Liver (tissue), 9 donors: ENCODE results near the gene EBF4. TPM values are rescaled to one million over a fixed set of nuclear protein-coding genes. Genes with fewer than 3 reads are reported as not detected.

ENCODE experiments used
- DNase-seq: peaks from one replicate; pipeline ENCODE4 v3.0.0-alpha.2; 2017; ENCODE audit warnings: low spot score
- H3K27ac ChIP-seq, 2 donors: one replicate each; pipeline ENCODE4 v1.7.0; 2013; ENCODE audit warnings: inconsistent platforms in 2 of 2, low read length in 2 of 2, control low read depth in 1 of 2, low read depth in 1 of 2, mild to moderate bottlenecking in 1 of 2
- H3K27me3 ChIP-seq, 4 donors: one replicate each; pipeline versions ENCODE4 v1.6.1 to v1.7.0; 2013; ENCODE audit warnings: low read length in 3 of 4, inconsistent platforms in 1 of 4, mild to moderate bottlenecking in 1 of 4, moderate library complexity in 1 of 4; ENCODE audit not compliant: control insufficient read depth in 4 of 4, insufficient read depth in 4 of 4
- H3K36me3 ChIP-seq, 4 donors: one replicate each; pipeline versions ENCODE4 v1.6.1 to v1.7.0; 2013; ENCODE audit warnings: low read length in 3 of 4, mild to moderate bottlenecking in 3 of 4, low read depth in 1 of 4, moderate library complexity in 1 of 4; ENCODE audit not compliant: control insufficient read depth in 4 of 4, insufficient read depth in 3 of 4
- H3K4me1 ChIP-seq, 4 donors: one replicate each; pipeline versions ENCODE4 v1.6.1 to v1.7.0; 2013; ENCODE audit warnings: low read length in 3 of 4, mild to moderate bottlenecking in 3 of 4, moderate library complexity in 1 of 4; ENCODE audit not compliant: control insufficient read depth in 4 of 4, insufficient read depth in 4 of 4
- H3K4me3 ChIP-seq, 3 donors: one replicate each; pipeline versions ENCODE4 v1.6.1 to v1.7.0; 2013; ENCODE audit warnings: low read length in 3 of 3, control low read depth in 1 of 3, low read depth in 1 of 3, mild to moderate bottlenecking in 1 of 3
- H3K9ac ChIP-seq, 2 donors: one replicate each; pipeline ENCODE4 v1.7.0; 2013; ENCODE audit warnings: low read length in 2 of 2, mild to moderate bottlenecking in 2 of 2, moderate library complexity in 2 of 2, control low read depth in 1 of 2, low read depth in 1 of 2
- H3K9me3 ChIP-seq, 4 donors: one replicate each; pipeline versions ENCODE4 v1.6.1 to v1.7.0; 2013; ENCODE audit warnings: low read length in 3 of 4; ENCODE audit not compliant: control insufficient read depth in 4 of 4
- ATF3 ChIP-seq: IDR thresholded peaks from 2 replicates; pipeline ENCODE4 v1.6.1; 2016; ENCODE audit warnings: antibody characterized with exemption
- CTCF ChIP-seq: fragments of 150-350 bp; IDR thresholded peaks from 2 replicates; pipeline ENCODE4 v1.5.1; 2017; ENCODE audit warnings: improper control_type of control experiment, low read depth, low read length; ENCODE audit not compliant: missing input control
- EGR1 ChIP-seq, 2 donors: IDR thresholded peaks; 2 replicates each; pipeline ENCODE4 v1.6.1; 2016 to 2018; ENCODE audit warnings: antibody characterized with exemption in 2 of 2, low read depth in 2 of 2
- FOXA1 ChIP-seq: IDR thresholded peaks from 2 replicates; pipeline ENCODE4 v1.6.1; 2016; ENCODE audit warnings: antibody characterized with exemption
- FOXA2 ChIP-seq: IDR thresholded peaks from 2 replicates; pipeline ENCODE4 v1.6.1; 2016; ENCODE audit warnings: antibody characterized with exemption
- GABPA ChIP-seq, 2 donors: IDR thresholded peaks in 1 of 2; conservative IDR thresholded peaks in 1 of 2; 2 replicates each; pipeline ENCODE4 v1.6.1; 2016; ENCODE audit warnings: antibody characterized with exemption in 2 of 2, mild to moderate bottlenecking in 1 of 2, moderate library complexity in 1 of 2
- HNF4G ChIP-seq: IDR thresholded peaks from 2 replicates; pipeline ENCODE4 v1.6.1; 2016; ENCODE audit warnings: antibody characterized with exemption
- RAD21 ChIP-seq, 2 donors: IDR thresholded peaks; 2 replicates each; pipeline ENCODE4 v1.6.1; 2016; ENCODE audit warnings: antibody characterized with exemption in 2 of 2, mild to moderate bottlenecking in 2 of 2
- REST ChIP-seq: IDR thresholded peaks from 2 replicates; pipeline ENCODE4 v1.6.1; 2016; ENCODE audit warnings: antibody characterized with exemption, mild to moderate bottlenecking
- RXRA ChIP-seq, 2 donors: IDR thresholded peaks; 2 replicates each; pipeline ENCODE4 v1.6.1; 2017 to 2018; ENCODE audit warnings: antibody characterized with exemption in 2 of 2, mild to moderate bottlenecking in 1 of 2
- SP1 ChIP-seq: IDR thresholded peaks from 2 replicates; pipeline ENCODE4 v1.6.1; 2018; ENCODE audit warnings: antibody characterized with exemption, mild to moderate bottlenecking
- TAF1 ChIP-seq: conservative IDR thresholded peaks from 2 replicates; pipeline ENCODE4 v1.6.1; 2016; ENCODE audit warnings: antibody characterized with exemption, mild to moderate bottlenecking
- YY1 ChIP-seq: IDR thresholded peaks from 2 replicates; pipeline ENCODE4 v1.6.1; 2016; ENCODE audit warnings: antibody characterized with exemption, mild to moderate bottlenecking
- ZBTB33 ChIP-seq: IDR thresholded peaks from 2 replicates; pipeline ENCODE4 v1.6.1; 2016; ENCODE audit warnings: antibody characterized with exemption
- WGBS: extraction: QIAGEN DNeasy Blood & Tissue Kit; methylation state at CpG from one replicate; pipeline ENCODE4 v1.1.7; 2013; 5-methylcytosine and 5-hydroxymethylcytosine counted together
- polyA plus RNA-seq, 2 donors: library from polyadenylated mRNA; stranded (reverse) in 1 of 2; unstranded in 1 of 2; fragments of 200-250 nt in 1 of 2; fragments of >200 nt in 1 of 2; fragmentation: Nextera tagmentation in 1 of 2; extraction: Ambion mirVana in 1 of 2; gene quantifications; one replicate each; pipeline versions ENCODE4 v1.2.1 to v1.2.3, GENCODE V29; 2013 to 2015
- total RNA-seq, 2 donors: library from RNA; depleted of rRNA; stranded (reverse); fragments of >200 nt; gene quantifications; one replicate each; pipeline ENCODE4 v1.2.3, GENCODE V29; 2014
- TF ChIP-seq, protein P1 (sequence below): IDR thresholded peaks from 2 replicates; pipeline ENCODE4 v1.6.1; 2016; ENCODE audit warnings: antibody characterized with exemption
- donor health status: healthy.
- donor health status: healthy.
- donor health status: healthy.
- donor health status: healthy.
- donor health status: healthy.

The EBF4 gene
- total and polyA plus RNA-seq, 4 donors: 2.3 to 4.0 (median 2.9) TPM

GRCh38 chr20:2690213-2690612 is 2.4 kb upstream of the EBF4 start:
- TF ChIP-seq TAF1 (no peak), FOXA2 (no peak), YY1 (no peak), SP1 (no peak), ZBTB33 (no peak), REST (no peak), CTCF (no peak), GABPA (IDR thresholded peaks at IDR 0.05 in 1 of 2, conservative IDR thresholded peaks at IDR 0.05 in 1 of 2) (no peak), FOXA1 (no peak), RXRA (IDR thresholded peaks at IDR 0.05) (no peak)
- WGBS: 80% methylated on average over 3 of the region's 3 CpGs

GRCh38 chr20:2690718-2691117 is 1.9 kb upstream of the EBF4 start:
- peaks cover 0 to 13% (median under 1%) of the 10 kb centered on the region in 4 donors for H3K27me3 ChIP-seq
- H3K4me1 ChIP-seq: peaks cover 4 to 7% (median 6%) of the 10 kb centered on the region in 4 donors
- DNase-seq: no peak
- no peaks in the 10 kb centered on the region for H3K9me3 ChIP-seq
- no peak overlapping the region for H3K27ac ChIP-seq
- TF ChIP-seq, protein P1, sequence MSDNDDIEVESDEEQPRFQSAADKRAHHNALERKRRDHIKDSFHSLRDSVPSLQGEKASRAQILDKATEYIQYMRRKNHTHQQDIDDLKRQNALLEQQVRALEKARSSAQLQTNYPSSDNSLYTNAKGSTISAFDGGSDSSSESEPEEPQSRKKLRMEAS: no peak
- TF ChIP-seq EGR1 (IDR thresholded peaks at IDR 0.05; ENCODE audit: low read depth in 2 of 2) (no peak), TAF1 (no peak), RAD21 (IDR thresholded peaks at IDR 0.05) (no peak), ATF3 (no peak), YY1 (no peak), GABPA (IDR thresholded peaks at IDR 0.05 in 1 of 2, conservative IDR thresholded peaks at IDR 0.05 in 1 of 2) (no peak), HNF4G (no peak)
- H3K9ac ChIP-seq: no peak overlapping the region
- no peak overlapping the region for H3K4me3 ChIP-seq
- WGBS: 70% methylated on average over 6 of the region's 6 CpGs
- H3K36me3 ChIP-seq: no peaks in the 10 kb centered on the region

More at GRCh38 chr20:2690213-2690612, 2.4 kb upstream of the EBF4 start:
- peaks cover 0 to 8% (median 1%) of the 10 kb centered on the region in 4 donors for H3K27me3 ChIP-seq
- H3K4me1 ChIP-seq: peaks cover 4 to 7% (median 6%) of the 10 kb centered on the region in 4 donors
- no peak overlapping the region for H3K27ac ChIP-seq
- no peak overlapping the region for H3K4me3 ChIP-seq
- no peak for DNase-seq
- H3K9me3 ChIP-seq: no peaks in the 10 kb centered on the region
- H3K36me3 ChIP-seq: no peaks in the 10 kb centered on the region
- H3K9ac ChIP-seq: no peak overlapping the region
